CD4-positive, alpha-beta T cell treated with Interleukin-6 for 4 hours (primary cell): ENCODE results near the gene SLC9B2.

Experiments used
- DNase-seq: peaks from one replicate; pipeline ENCODE4 v3.0.0-alpha.2; 2020; ENCODE audit warnings: mixed read lengths

SLC9B2 gene

GRCh38 chr4:103076747-103077347 lies at the start of gene SLC9B2:
Gene SLC9B2 (minus strand): TSS chr4:103076761. CDS start chr4:103067550, 9,211 bp downstream.
- peak; percentile 22 for DNase-seq

- no peak for DNase-seq
Measured at GRCh38 chr4:103126126-103126525, 49.6 kb upstream of the SLC9B2 start.

GRCh38 chr4:103123114-103123513 lies 46.6 kb upstream of the SLC9B2 start:
- no peak for DNase-seq

GRCh38 chr4:103118166-103118565 lies 41.6 kb upstream of the SLC9B2 start:
- DNase-seq = no peak

- DNase-seq = no peak
Measured at GRCh38 chr4:103111598-103111997, 35.0 kb upstream of the SLC9B2 start.

- no peak for DNase-seq
Measured at GRCh38 chr4:103108542-103108941, 32.0 kb upstream of the SLC9B2 start.

- DNase-seq = no peak
Measured at GRCh38 chr4:103105558-103106356, 29.2 kb upstream of the SLC9B2 start.

- no peak for DNase-seq
Measured at GRCh38 chr4:103104886-103105285, 28.3 kb upstream of the SLC9B2 start.

GRCh38 chr4:103100691-103101090 lies 24.1 kb upstream of the SLC9B2 start:
- DNase-seq = no peak

- peak; percentile 53 for DNase-seq
Measured at GRCh38 chr4:103099691-103100392, 23.3 kb upstream of the SLC9B2 start, which contains the start of gene BDH2. Gene BDH2 (minus strand): TSS chr4:103099834. CDS start chr4:103096254, 3,580 bp downstream.

- DNase-seq = no peak
Measured at GRCh38 chr4:103098756-103099440, 22.3 kb upstream of the SLC9B2 start.

- no peak for DNase-seq
Measured at GRCh38 chr4:103098341-103098740, 21.8 kb upstream of the SLC9B2 start.

GRCh38 chr4:103097112-103097511 lies 20.6 kb upstream of the SLC9B2 start:
- DNase-seq = no peak

- DNase-seq = no peak
Measured at GRCh38 chr4:103095080-103095479, 18.5 kb upstream of the SLC9B2 start.

GRCh38 chr4:103092245-103092644 lies 15.7 kb upstream of the SLC9B2 start:
- DNase-seq = no peak

- DNase-seq = peak; percentile 59
Measured at GRCh38 chr4:103091601-103092223, 15.2 kb upstream of the SLC9B2 start.

- no peak for DNase-seq
Measured at GRCh38 chr4:103089481-103089880, 12.9 kb upstream of the SLC9B2 start.

- DNase-seq = no peak
Measured at GRCh38 chr4:103086551-103086950, 10.0 kb upstream of the SLC9B2 start.

GRCh38 chr4:103085555-103086196 lies 9.1 kb upstream of the SLC9B2 start:
- DNase-seq = no peak

- DNase-seq = no peak
Measured at GRCh38 chr4:103079621-103080020, 3.1 kb upstream of the SLC9B2 start.

GRCh38 chr4:103075894-103076746 lies 441 bp downstream of the SLC9B2 start:
- DNase-seq = peak; percentile 69
